ENCODE measurements around the gene SNRPD2. TPM values are rescaled to one million over a fixed set of nuclear protein-coding genes. Genes with fewer than 3 reads are reported as not detected.

Gene SNRPD2
- total RNA-seq, 4 donors from 2014 or later = 117 to 159 (median 152) TPM

DNA sequence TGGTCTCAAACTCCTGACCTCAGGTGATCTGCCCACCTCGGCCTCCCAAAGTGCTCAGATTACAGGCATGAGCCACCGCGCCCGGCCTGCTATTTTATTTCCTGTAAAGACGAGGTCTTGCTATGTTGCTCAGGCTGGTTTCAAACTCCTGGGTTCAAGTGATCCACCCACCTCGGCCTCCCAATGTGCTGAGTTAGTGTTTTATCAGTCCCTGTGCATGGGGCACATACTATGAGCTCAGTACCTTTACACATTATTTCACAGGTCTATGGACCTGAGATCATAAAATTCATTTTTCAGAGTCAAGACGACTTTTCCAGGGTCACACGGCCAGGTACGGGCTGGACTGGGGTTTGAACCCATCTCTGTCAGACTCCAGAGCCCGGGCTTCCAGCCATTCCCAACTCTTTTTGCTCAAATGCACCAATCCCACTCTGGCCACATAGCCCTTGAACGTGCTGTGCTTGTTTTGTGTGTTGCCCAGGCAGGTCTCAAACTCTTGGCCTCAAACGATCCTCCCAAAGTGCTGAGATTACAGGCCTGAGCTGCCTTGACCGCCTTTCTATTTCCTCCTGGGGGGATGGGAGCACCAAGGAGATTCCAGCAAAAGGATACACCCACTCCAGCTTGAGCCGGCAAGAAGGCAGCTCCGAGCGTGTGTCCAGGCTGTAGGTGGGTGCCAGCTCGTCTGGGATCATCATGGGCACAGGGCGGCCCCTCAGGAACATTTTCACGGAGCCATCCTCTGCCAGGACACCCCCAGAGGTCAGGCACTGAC lies 53.7 kb downstream of the SNRPD2 start:
- TF ChIP-seq, protein P1, sequence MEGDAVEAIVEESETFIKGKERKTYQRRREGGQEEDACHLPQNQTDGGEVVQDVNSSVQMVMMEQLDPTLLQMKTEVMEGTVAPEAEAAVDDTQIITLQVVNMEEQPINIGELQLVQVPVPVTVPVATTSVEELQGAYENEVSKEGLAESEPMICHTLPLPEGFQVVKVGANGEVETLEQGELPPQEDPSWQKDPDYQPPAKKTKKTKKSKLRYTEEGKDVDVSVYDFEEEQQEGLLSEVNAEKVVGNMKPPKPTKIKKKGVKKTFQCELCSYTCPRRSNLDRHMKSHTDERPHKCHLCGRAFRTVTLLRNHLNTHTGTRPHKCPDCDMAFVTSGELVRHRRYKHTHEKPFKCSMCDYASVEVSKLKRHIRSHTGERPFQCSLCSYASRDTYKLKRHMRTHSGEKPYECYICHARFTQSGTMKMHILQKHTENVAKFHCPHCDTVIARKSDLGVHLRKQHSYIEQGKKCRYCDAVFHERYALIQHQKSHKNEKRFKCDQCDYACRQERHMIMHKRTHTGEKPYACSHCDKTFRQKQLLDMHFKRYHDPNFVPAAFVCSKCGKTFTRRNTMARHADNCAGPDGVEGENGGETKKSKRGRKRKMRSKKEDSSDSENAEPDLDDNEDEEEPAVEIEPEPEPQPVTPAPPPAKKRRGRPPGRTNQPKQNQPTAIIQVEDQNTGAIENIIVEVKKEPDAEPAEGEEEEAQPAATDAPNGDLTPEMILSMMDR (IDR thresholded peaks at IDR 0.05; ENCODE audit: low read depth) = no peak

Small RNA genes within 50 kb of the gene (small RNA-seq; reads per million reads assigned to genes)
- gene MIR642A (0.85 reads per million), gene RN7SL836P (not detected)

Other genes with a start within 250 kb of the SNRPD2 start
- 10 to 100 TPM in 1 of 4 donors, 1 to 10 TPM in 3; 1.8 to 14.5 (median 2.4) TPM for gene FOSB, start 224.0 kb downstream of the SNRPD2 start, total RNA-seq
- 10 to 100 TPM in 2 of 4 donors, 1 to 10 TPM in 2; 5.3 to 11.5 (median 9.9) TPM for gene RTN2, start 194.9 kb downstream of the SNRPD2 start, total RNA-seq
- gene PPM1N, start 193.5 kb downstream of the SNRPD2 start, total RNA-seq = 1 to 10 TPM in 3 of 4 donors, not detected in 1; 1.3 to 2.0 (median 2.0) TPM
- 10 to 100 TPM; 24.9 to 44.5 (median 40.5) TPM for gene VASP, start 184.5 kb downstream of the SNRPD2 start, total RNA-seq
- gene OPA3, start 107.2 kb downstream of the SNRPD2 start, total RNA-seq = 10 to 100 TPM in 1 of 4 donors, 1 to 10 TPM in 3; 2.7 to 11.6 (median 6.4) TPM
- 10 to 100 TPM in 1 of 4 donors, 1 to 10 TPM in 3; 2.0 to 10.4 (median 5.9) TPM for gene GPR4, start 89.7 kb downstream of the SNRPD2 start, total RNA-seq
- 10 to 100 TPM in 3 of 4 donors, 1 to 10 TPM in 1; 5.4 to 32.6 (median 20.7) TPM for gene EML2, start 52.6 kb downstream of the SNRPD2 start, total RNA-seq
- 10 to 100 TPM in 1 of 4 donors, 1 to 10 TPM in 2, under 1 TPM in 1; 0.34 to 20.0 (median 1.4) TPM for gene GIPR, start 23.7 kb downstream of the SNRPD2 start, total RNA-seq
- gene QPCTL, start 713 bp upstream of the SNRPD2 start, total RNA-seq = 1 to 10 TPM; 1.3 to 8.5 (median 3.3) TPM
- gene FBXO46, start 38.9 kb upstream of the SNRPD2 start, total RNA-seq = 10 to 100 TPM in 1 of 4 donors, 1 to 10 TPM in 3; 5.1 to 12.1 (median 6.0) TPM
- not detected for gene MEIOSIN, start 41.5 kb upstream of the SNRPD2 start, total RNA-seq
- gene SIX5, start 77.3 kb upstream of the SNRPD2 start, total RNA-seq = 10 to 100 TPM in 1 of 4 donors, 1 to 10 TPM in 3; 4.2 to 20.3 (median 6.9) TPM
- 10 to 100 TPM in 3 of 4 donors, 1 to 10 TPM in 1; 7.0 to 39.2 (median 18.6) TPM for gene DMPK, start 90.5 kb upstream of the SNRPD2 start, total RNA-seq
- gene DMWD, start 100.9 kb upstream of the SNRPD2 start, total RNA-seq = 10 to 100 TPM in 3 of 4 donors, 1 to 10 TPM in 1; 8.3 to 58.4 (median 16.6) TPM
- not detected for gene RSPH6A, start 123.4 kb upstream of the SNRPD2 start, total RNA-seq
- gene SYMPK, start 171.2 kb upstream of the SNRPD2 start, total RNA-seq = 10 to 100 TPM; 15.7 to 50.5 (median 28.8) TPM
- not detected for gene FOXA3, start 172.4 kb upstream of the SNRPD2 start, total RNA-seq
- 10 to 100 TPM in 2 of 4 donors, 1 to 10 TPM in 2; 2.9 to 24.5 (median 10.9) TPM for gene IRF2BP1, start 194.2 kb upstream of the SNRPD2 start, total RNA-seq
- 1 to 10 TPM; 1.7 to 3.3 (median 2.5) TPM for gene MYPOP, start 210.7 kb upstream of the SNRPD2 start, total RNA-seq
- gene NANOS2, start 222.8 kb upstream of the SNRPD2 start, total RNA-seq = not detected

Measured in subcutaneous adipose tissue (tissue), 4 donors.